ENCODE results near the gene SPOCK3. TPM values are rescaled to one million over a fixed set of nuclear protein-coding genes. Genes with fewer than 3 reads are reported as not detected.

Gene SPOCK3
- total RNA-seq, 1 donor from 2014 or later, result not detected

- DNase-seq (ENCODE audit: low spot score in 2 of 2), result no peak
- no peak for TF ChIP-seq CTCF (IDR thresholded peaks at IDR 0.05)
- H3K4me3 ChIP-seq, result no peak overlapping the region
- H3K27me3 ChIP-seq, result no peaks in the 10 kb centered on the region
- H3K4me1 ChIP-seq, result no peaks in the 10 kb centered on the region
- no peaks in the 10 kb centered on the region for H3K36me3 ChIP-seq
- intact Hi-C loops (cut with DNase I), result no loop called here
- H3K27ac ChIP-seq, result no peak overlapping the region
- no peaks in the 10 kb centered on the region for H3K9me3 ChIP-seq
Observed at GRCh38 chr4:166737430-166737829, 496.9 kb downstream of the SPOCK3 start.

DNA sequence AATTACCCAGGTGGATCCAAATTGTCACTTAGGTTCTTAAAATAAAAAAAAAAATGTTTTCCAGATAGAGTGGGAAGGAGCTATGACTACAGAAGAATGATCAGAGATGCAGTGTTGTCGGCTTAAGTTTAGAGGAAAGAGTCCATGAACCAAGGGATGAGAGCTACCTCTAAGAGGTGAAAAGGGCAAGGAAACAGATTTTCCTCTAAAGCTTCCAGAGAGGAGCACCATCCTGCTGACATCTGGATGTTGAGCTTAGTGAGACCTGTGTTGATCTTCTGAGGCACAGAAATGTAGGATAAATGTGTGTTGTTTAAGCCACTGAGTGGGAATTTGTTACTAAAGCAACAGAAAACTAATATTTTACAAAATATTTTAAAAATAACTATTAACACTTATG, 498.7 kb downstream of the SPOCK3 start:
- intact Hi-C loops (cut with DNase I), result no loop called here
- H3K27me3 ChIP-seq, result no peaks in the 10 kb centered on the region
- H3K36me3 ChIP-seq, result no peaks in the 10 kb centered on the region
- no peaks in the 10 kb centered on the region for H3K4me1 ChIP-seq
- no peak overlapping the region for H3K27ac ChIP-seq
- no peak overlapping the region for H3K4me3 ChIP-seq
- DNase-seq (ENCODE audit: low spot score in 2 of 2), result no peak
- no peak for TF ChIP-seq CTCF (IDR thresholded peaks at IDR 0.05)
- H3K9me3 ChIP-seq, result no peaks in the 10 kb centered on the region

GRCh38 chr4:166734797-166735196, 499.5 kb downstream of the SPOCK3 start:
- Histone ChIP-seq H3K4me1 (no peaks in the 10 kb centered on the region), H3K27me3 (no peaks in the 10 kb centered on the region), H3K9me3 (no peaks in the 10 kb centered on the region), H3K4me3 (no peak overlapping the region), H3K36me3 (no peaks in the 10 kb centered on the region), H3K27ac (no peak overlapping the region)
- no peak for TF ChIP-seq CTCF (IDR thresholded peaks at IDR 0.05)
- DNase-seq (ENCODE audit: low spot score in 2 of 2), result no peak
- intact Hi-C loops (cut with DNase I), result no loop called here

DNA sequence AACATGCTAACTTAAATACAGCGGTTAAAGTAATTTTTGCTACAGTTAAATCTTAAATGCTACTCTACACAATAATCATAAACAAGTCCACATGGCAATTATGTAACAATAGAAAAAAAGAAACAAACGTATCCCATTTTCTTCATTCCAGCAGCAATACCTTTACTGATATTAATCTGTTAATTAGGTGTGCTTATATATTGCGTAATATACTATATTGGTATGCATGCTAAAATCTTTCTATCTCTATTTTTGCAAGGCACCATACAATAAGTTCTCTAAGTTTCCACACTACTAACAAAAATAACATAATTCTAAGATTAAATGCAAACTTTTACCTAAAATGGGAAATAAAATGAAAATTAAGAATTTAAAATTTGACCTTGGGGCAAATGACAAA, 500.6 kb downstream of the SPOCK3 start:
- H3K36me3 ChIP-seq, result no peaks in the 10 kb centered on the region
- no peak overlapping the region for H3K27ac ChIP-seq
- H3K9me3 ChIP-seq, result no peaks in the 10 kb centered on the region
- H3K27me3 ChIP-seq, result no peaks in the 10 kb centered on the region
- DNase-seq (ENCODE audit: low spot score in 2 of 2), result no peak
- H3K4me1 ChIP-seq, result no peaks in the 10 kb centered on the region
- no peak for TF ChIP-seq CTCF (IDR thresholded peaks at IDR 0.05)
- intact Hi-C loops (cut with DNase I), result no loop called here
- no peak overlapping the region for H3K4me3 ChIP-seq

- intact Hi-C loops (cut with DNase I), result no loop called here
- H3K27ac ChIP-seq, result no peak overlapping the region
- no peaks in the 10 kb centered on the region for H3K36me3 ChIP-seq
- H3K4me3 ChIP-seq, result no peak overlapping the region
- no peak for DNase-seq (ENCODE audit: low spot score in 2 of 2)
- no peaks in the 10 kb centered on the region for H3K9me3 ChIP-seq
- H3K4me1 ChIP-seq, result no peaks in the 10 kb centered on the region
- H3K27me3 ChIP-seq, result no peaks in the 10 kb centered on the region
- TF ChIP-seq CTCF (IDR thresholded peaks at IDR 0.05), result no peak
Observed at GRCh38 chr4:166726832-166727231, 507.5 kb downstream of the SPOCK3 start.

DNA sequence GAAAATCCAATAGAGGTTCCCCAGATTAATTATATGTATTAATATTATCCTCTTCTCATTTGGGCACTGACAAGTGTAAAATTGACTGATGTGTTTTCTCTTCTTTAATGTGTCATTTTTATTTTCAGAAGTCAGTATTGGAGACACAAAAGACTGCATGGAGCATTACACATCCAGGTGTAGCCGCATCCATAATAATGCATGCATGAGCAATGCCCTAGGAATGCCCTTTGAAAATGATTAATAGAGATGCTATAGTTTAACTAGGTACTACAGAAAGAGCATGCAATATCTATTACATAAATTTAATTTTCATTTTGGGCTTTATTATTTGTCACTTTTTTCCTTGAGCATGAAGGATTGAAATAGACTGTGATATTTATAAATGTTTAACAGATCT, 509.9 kb downstream of the SPOCK3 start:
- no peak for TF ChIP-seq CTCF (IDR thresholded peaks at IDR 0.05)
- Histone ChIP-seq H3K9me3 (no peaks in the 10 kb centered on the region), H3K27me3 (no peaks in the 10 kb centered on the region), H3K4me3 (no peak overlapping the region), H3K4me1 (no peaks in the 10 kb centered on the region), H3K36me3 (no peaks in the 10 kb centered on the region), H3K27ac (no peak overlapping the region)
- DNase-seq (ENCODE audit: low spot score in 2 of 2), result no peak
- intact Hi-C loops (cut with DNase I), result no loop called here

All from ascending aorta (tissue), 2 donors.